Measurements from ENCODE around the gene EFHC1. TPM values are rescaled to one million over a fixed set of nuclear protein-coding genes. Genes with fewer than 3 reads are reported as not detected.
A peak's percentile ranks its signal among the peaks of the same experiment; 100 is the strongest.

The EFHC1 gene
- total RNA-seq, 2 donors from 2014 or later: 3.1 to 3.7 TPM

- H3K4me1 Mint-ChIP-seq: peaks cover 16% of the 10 kb centered on the region
- no peaks in the 10 kb centered on the region for H3K9me3 Mint-ChIP-seq
- no peak for ATAC-seq (replicated peaks)
- no peaks in the 10 kb centered on the region for H3K27me3 Mint-ChIP-seq
- no peak overlapping the region for H3K27ac Mint-ChIP-seq
- H3K4me3 Mint-ChIP-seq: no peak overlapping the region
- no peaks in the 10 kb centered on the region for H3K36me3 Mint-ChIP-seq (ENCODE audit: low read depth)
These were observed 125.4 kb downstream of the EFHC1 start for GRCh38 chr6:52545406-52546119.

- Mint-ChIP-seq H3K27ac (no peak overlapping the region), H3K36me3 (ENCODE audit: low read depth) (no peaks in the 10 kb centered on the region), H3K4me1 (peaks cover 16% of the 10 kb centered on the region), H3K9me3 (no peaks in the 10 kb centered on the region), H3K27me3 (no peaks in the 10 kb centered on the region), H3K4me3 (no peak overlapping the region)
- no peak for ATAC-seq (replicated peaks)
These were observed 126.0 kb downstream of the EFHC1 start for GRCh38 chr6:52546192-52546591.

- no peak for ATAC-seq (replicated peaks)
- Mint-ChIP-seq H3K27ac (no peak overlapping the region), H3K36me3 (ENCODE audit: low read depth) (no peaks in the 10 kb centered on the region)
These were observed 126.5 kb downstream of the EFHC1 start for GRCh38 chr6:52546678-52547077.

GRCh38 chr6:52547647-52548352 lies 127.7 kb downstream of the EFHC1 start:
- Mint-ChIP-seq H3K27ac (no peak overlapping the region), H3K4me3 (no peak overlapping the region), H3K4me1 (peaks cover 20% of the 10 kb centered on the region), H3K36me3 (ENCODE audit: low read depth) (no peaks in the 10 kb centered on the region), H3K27me3 (no peaks in the 10 kb centered on the region), H3K9me3 (no peaks in the 10 kb centered on the region)
- no peak for ATAC-seq (replicated peaks)

More at GRCh38 chr6:52546678-52547077, 126.5 kb downstream of the EFHC1 start:
- Mint-ChIP-seq H3K4me1 (peaks cover 16% of the 10 kb centered on the region), H3K4me3 (no peak overlapping the region), H3K27me3 (no peaks in the 10 kb centered on the region), H3K9me3 (no peaks in the 10 kb centered on the region)

DNA sequence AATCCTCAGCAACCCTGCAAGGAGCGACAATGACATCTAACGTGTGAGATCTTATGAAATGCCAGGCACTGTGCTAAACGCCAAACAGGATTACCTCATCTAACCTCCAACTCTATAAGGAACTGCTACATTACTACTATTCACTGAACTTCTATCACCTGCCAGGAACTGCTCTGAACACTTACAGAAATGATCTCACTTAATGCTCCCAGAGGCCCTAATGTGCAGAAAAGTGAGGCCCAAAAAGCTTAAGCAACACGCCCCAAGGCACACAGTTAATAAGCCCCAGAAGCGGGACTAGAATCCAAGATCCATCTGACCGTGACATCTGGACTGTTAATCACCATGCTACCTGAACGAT lies 128.2 kb downstream of the EFHC1 start:
- H3K4me1 Mint-ChIP-seq: peaks cover 26% of the 10 kb centered on the region
- H3K9me3 Mint-ChIP-seq: no peaks in the 10 kb centered on the region
- no peaks in the 10 kb centered on the region for H3K27me3 Mint-ChIP-seq
- no peak overlapping the region for H3K27ac Mint-ChIP-seq
- H3K36me3 Mint-ChIP-seq (ENCODE audit: low read depth): no peaks in the 10 kb centered on the region
- ATAC-seq (replicated peaks): no peak
- H3K4me3 Mint-ChIP-seq: no peak overlapping the region

GRCh38 chr6:52548999-52549398 lies 128.9 kb downstream of the EFHC1 start:
- Mint-ChIP-seq H3K9me3 (no peaks in the 10 kb centered on the region), H3K4me1 (peaks cover 29% of the 10 kb centered on the region), H3K27me3 (no peaks in the 10 kb centered on the region), H3K36me3 (ENCODE audit: low read depth) (no peaks in the 10 kb centered on the region), H3K4me3 (no peak overlapping the region), H3K27ac (no peak overlapping the region)
- ATAC-seq (replicated peaks): no peak

- H3K27ac Mint-ChIP-seq: no peak overlapping the region
- H3K4me1 Mint-ChIP-seq: peaks cover 29% of the 10 kb centered on the region
- no peak overlapping the region for H3K4me3 Mint-ChIP-seq
- no peaks in the 10 kb centered on the region for H3K9me3 Mint-ChIP-seq
- H3K27me3 Mint-ChIP-seq: no peaks in the 10 kb centered on the region
- H3K36me3 Mint-ChIP-seq (ENCODE audit: low read depth): no peaks in the 10 kb centered on the region
- no peak for ATAC-seq (replicated peaks)
These were observed 129.3 kb downstream of the EFHC1 start for GRCh38 chr6:52549428-52549827.

DNA sequence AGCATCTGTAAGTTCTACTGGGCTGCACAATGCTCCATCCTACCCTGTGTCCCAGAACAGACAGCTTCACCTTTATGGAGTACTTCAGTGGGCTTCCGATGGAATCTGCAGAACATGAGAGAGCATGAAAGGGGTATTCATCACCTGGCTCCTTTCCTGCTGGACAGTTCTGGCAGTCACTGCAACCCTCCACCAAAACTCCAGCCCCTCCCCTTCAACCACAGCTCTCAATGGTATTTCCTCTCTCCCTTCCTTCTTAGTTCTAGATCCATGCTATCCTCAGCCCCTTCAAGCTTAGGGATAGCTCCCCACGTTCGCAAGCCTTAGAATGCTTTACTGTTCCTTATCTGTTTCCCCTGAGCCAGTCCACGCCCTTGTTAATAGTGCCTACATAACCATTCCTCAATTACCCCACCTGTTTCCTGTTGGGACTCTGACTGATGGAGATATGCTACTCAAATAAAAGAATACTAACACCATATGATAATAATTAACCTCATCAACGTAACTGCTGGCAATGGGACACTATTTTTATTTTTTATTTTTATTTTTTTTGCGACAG lies 130.0 kb downstream of the EFHC1 start:
- no peak for ATAC-seq (replicated peaks)
- Mint-ChIP-seq H3K36me3 (ENCODE audit: low read depth) (no peaks in the 10 kb centered on the region), H3K4me3 (no peak overlapping the region), H3K9me3 (no peaks in the 10 kb centered on the region), H3K27ac (no peak overlapping the region), H3K27me3 (no peaks in the 10 kb centered on the region), H3K4me1 (peaks cover 29% of the 10 kb centered on the region)

DNA sequence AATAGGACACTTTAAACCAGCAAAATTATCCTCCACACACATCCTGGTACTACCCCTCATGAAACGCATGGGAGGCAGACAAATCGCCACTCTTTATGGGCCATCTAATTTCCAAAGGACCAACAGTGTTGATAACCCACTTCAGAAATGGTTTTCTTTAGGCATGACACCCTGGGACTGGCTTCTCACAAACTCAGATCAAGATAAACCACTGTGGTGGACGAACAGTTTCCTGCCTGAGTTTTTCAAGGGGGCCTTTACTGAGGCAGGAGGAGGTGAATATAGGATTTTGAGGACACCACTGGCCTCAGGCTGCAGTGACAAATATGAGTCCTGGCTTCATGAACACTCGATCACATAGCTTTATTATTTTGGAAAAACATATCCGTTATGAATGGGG lies 130.7 kb downstream of the EFHC1 start:
- no peaks in the 10 kb centered on the region for H3K27me3 Mint-ChIP-seq
- H3K4me1 Mint-ChIP-seq: peaks cover 23% of the 10 kb centered on the region
- ATAC-seq (replicated peaks): no peak
- no peak overlapping the region for H3K27ac Mint-ChIP-seq
- H3K4me3 Mint-ChIP-seq: no peak overlapping the region
- H3K36me3 Mint-ChIP-seq (ENCODE audit: low read depth): no peaks in the 10 kb centered on the region
- H3K9me3 Mint-ChIP-seq: no peaks in the 10 kb centered on the region

- ATAC-seq (replicated peaks): no peak
- Mint-ChIP-seq H3K4me3 (no peak overlapping the region), H3K36me3 (ENCODE audit: low read depth) (no peaks in the 10 kb centered on the region), H3K9me3 (no peaks in the 10 kb centered on the region), H3K27me3 (no peaks in the 10 kb centered on the region), H3K4me1 (peaks cover 17% of the 10 kb centered on the region), H3K27ac (no peak overlapping the region)
These were observed 131.5 kb downstream of the EFHC1 start for GRCh38 chr6:52551483-52552277.

- H3K4me1 Mint-ChIP-seq: peaks cover 17% of the 10 kb centered on the region
- no peaks in the 10 kb centered on the region for H3K9me3 Mint-ChIP-seq
- no peaks in the 10 kb centered on the region for H3K27me3 Mint-ChIP-seq
- no peaks in the 10 kb centered on the region for H3K36me3 Mint-ChIP-seq (ENCODE audit: low read depth)
- H3K27ac Mint-ChIP-seq: peak overlapping the region; percentile 18
- ATAC-seq (replicated peaks): no peak
- no peak overlapping the region for H3K4me3 Mint-ChIP-seq
These were observed 132.1 kb downstream of the EFHC1 start for GRCh38 chr6:52552278-52552643.

DNA sequence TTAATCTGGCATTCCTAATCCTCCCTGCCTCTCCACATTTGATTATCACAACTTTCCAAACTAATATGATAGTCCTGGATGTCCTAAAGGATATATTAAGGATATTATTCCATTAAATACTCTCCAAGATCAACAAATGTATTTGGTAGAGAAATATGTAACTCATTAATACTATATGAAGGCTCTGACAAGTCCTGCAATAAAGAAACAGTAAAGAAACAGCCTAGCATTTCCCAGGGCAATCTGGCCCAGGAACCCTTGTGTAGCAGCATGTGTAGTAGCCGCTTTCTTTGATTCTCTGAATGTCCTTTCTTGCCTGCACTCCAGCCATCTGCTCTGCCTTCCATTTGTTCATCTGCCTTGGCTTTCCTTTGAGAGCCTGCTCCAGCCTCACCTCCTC lies 133.0 kb downstream of the EFHC1 start:
- H3K27me3 Mint-ChIP-seq: no peaks in the 10 kb centered on the region
- ATAC-seq (replicated peaks): no peak
- peak overlapping the region; percentile 18 for H3K27ac Mint-ChIP-seq
- peaks cover 15% of the 10 kb centered on the region for H3K4me1 Mint-ChIP-seq
- no peaks in the 10 kb centered on the region for H3K36me3 Mint-ChIP-seq (ENCODE audit: low read depth)
- no peaks in the 10 kb centered on the region for H3K9me3 Mint-ChIP-seq
- no peak overlapping the region for H3K4me3 Mint-ChIP-seq

DNA sequence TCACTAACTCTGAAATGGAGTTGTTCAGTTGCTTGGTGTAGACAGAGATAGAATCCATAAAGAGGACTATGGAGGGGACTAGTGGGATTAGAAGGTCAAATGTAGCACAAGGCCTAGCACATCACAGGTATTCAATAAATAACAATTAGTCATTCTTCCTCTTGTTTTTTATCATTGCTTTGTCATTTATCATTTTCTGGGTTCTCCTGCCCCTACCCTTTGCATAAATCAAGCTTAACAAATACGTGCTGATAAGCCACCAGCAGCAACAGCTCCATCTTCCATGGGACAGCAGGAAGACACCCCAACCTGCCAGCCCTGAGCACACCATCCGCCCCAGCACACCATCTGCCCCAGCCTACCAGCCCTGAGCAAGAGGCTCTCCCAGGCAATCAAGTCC lies 133.6 kb downstream of the EFHC1 start:
- Mint-ChIP-seq H3K27me3 (no peaks in the 10 kb centered on the region), H3K4me3 (no peak overlapping the region), H3K36me3 (ENCODE audit: low read depth) (no peaks in the 10 kb centered on the region), H3K9me3 (no peaks in the 10 kb centered on the region), H3K27ac (peak overlapping the region; percentile 18), H3K4me1 (peaks cover 13% of the 10 kb centered on the region)
- ATAC-seq (replicated peaks): no peak

- Mint-ChIP-seq H3K27me3 (no peaks in the 10 kb centered on the region), H3K9me3 (no peaks in the 10 kb centered on the region), H3K36me3 (ENCODE audit: low read depth) (no peaks in the 10 kb centered on the region), H3K27ac (no peak overlapping the region), H3K4me1 (peaks cover 13% of the 10 kb centered on the region), H3K4me3 (no peak overlapping the region)
- no peak for ATAC-seq (replicated peaks)
These were observed 134.6 kb downstream of the EFHC1 start for GRCh38 chr6:52554684-52555280.

All from activated T-helper 17 cell treated with anti-CD3 and anti-CD28 coated beads, Interleukin-2, amount 50 U/mL, for 72 hours (primary cell).